Kidney (tissue), 14 donors: ENCODE data around the gene NFATC2. TPM values are rescaled to one million over a fixed set of nuclear protein-coding genes. Genes with fewer than 3 reads are reported as not detected.

Source experiments
- DNase-seq, 5 donors: peaks; one replicate each; pipeline ENCODE4 v3.0.0-alpha.2; 2013 to 2020
- FAIRE-seq: peaks from 2 replicates; lab custom pipeline; 2012; peaks lifted over from hg19 to GRCh38; lab: Jason Lieb, UNC
- H3K27ac ChIP-seq, 2 donors: one replicate each; pipeline ENCODE4 v1.7.0; 2013; ENCODE audit warnings: low read depth in 2 of 2, low read length in 2 of 2, inconsistent platforms in 1 of 2
- H3K27me3 ChIP-seq: one replicate; pipeline ENCODE4 v1.7.1; 2013; ENCODE audit warnings: low read length, inconsistent platforms; ENCODE audit not compliant: control insufficient read depth, insufficient read depth
- H3K36me3 ChIP-seq, 3 donors: one replicate each; pipeline versions ENCODE4 v1.7.0 to v1.7.1; 2013; ENCODE audit warnings: low read length in 3 of 3, control low read depth in 1 of 3, inconsistent platforms in 1 of 3; ENCODE audit not compliant: insufficient read depth in 3 of 3, control insufficient read depth in 2 of 3
- H3K4me1 ChIP-seq, 3 donors: one replicate each; pipeline versions ENCODE4 v1.7.0 to v1.7.1; 2013; ENCODE audit warnings: low read length in 3 of 3, inconsistent platforms in 1 of 3, low read depth in 1 of 3; ENCODE audit not compliant: control insufficient read depth in 2 of 3, insufficient read depth in 2 of 3
- H3K4me3 ChIP-seq, 3 donors: one replicate each; pipeline versions ENCODE4 v1.7.0 to v1.8.1; 2013; ENCODE audit warnings: low read length in 3 of 3, control low read depth in 1 of 3, inconsistent platforms in 1 of 3
- H3K9ac ChIP-seq, 3 donors: one replicate each; pipeline versions ENCODE4 v1.7.0 to v1.7.1; 2013; ENCODE audit warnings: low read length in 3 of 3, control low read depth in 1 of 3, inconsistent platforms in 1 of 3
- H3K9me3 ChIP-seq, 3 donors: one replicate each; pipeline versions ENCODE4 v1.7.0 to v1.7.1; 2013; ENCODE audit warnings: low read length in 3 of 3, control low read depth in 1 of 3, inconsistent platforms in 1 of 3; ENCODE audit not compliant: control insufficient read depth in 2 of 3, insufficient read depth in 1 of 3
- CTCF ChIP-seq: IDR thresholded peaks from 3 replicates; pipeline ENCODE4 v1.5.1; 2012; ENCODE audit warnings: mild to moderate bottlenecking, moderate library complexity, borderline replicate concordance; ENCODE audit not compliant: insufficient read depth; ENCODE audit errors: extremely low read depth
- intact Hi-C: fragments of 100-400 bp; cut with DNase I; formaldehyde crosslinking; loops from one replicate; pipeline ENCODE4 v1.11.1; 2022
- polyA plus RNA-seq: library from polyadenylated mRNA; stranded (reverse); fragments of 350-450 nt; fragmentation: Illumina TruSeq; extraction: RNeasy Lipid Tissue Mini Kit (QIAGEN cat#74804); gene quantifications from one replicate; pipeline ENCODE4 v1.2.3, GENCODE V29; 2014; ENCODE audit warnings: low read depth, low replicate concordance; ENCODE audit not compliant: insufficient read depth
- total RNA-seq: library from RNA; stranded (reverse); fragmentation: NEBNext Ultra II Directional; extraction: Animal tissue kit (Norgen Biotek cat#: 25700); gene quantifications from one replicate; pipeline ENCODE4 v1.2.1, GENCODE V29; 2021
- donor health status: control.
- donor health status: control.
- donor health status: control.
- donor health status: control.
- donor health status: control.
- donor health status: DM: yes; HTN: yes; CAD: no.
- donor health status: Normal renal cell carcinoma (clear cell type).

The NFATC2 gene
- total and polyA plus RNA-seq, 2 donors from 2014 or later, result 0.73 to 10.5 TPM

- FAIRE-seq (no peak), DNase-seq (peak in 4 of 5 donors; percentile 43 to 91 (median 67))
- Histone ChIP-seq H3K36me3 (no peaks in the 10 kb centered on the region), H3K4me3 (peak overlapping the region in 1 of 3 donors; percentile 35), H3K27me3 (no peaks in the 10 kb centered on the region), H3K4me1 (peaks cover 0 to 17% (median 6%) of the 10 kb centered on the region in 3 donors), H3K9me3 (no peaks in the 10 kb centered on the region), H3K9ac (no peak overlapping the region), H3K27ac (peak overlapping the region in 1 of 2 donors; percentile 32)
- no peak for TF ChIP-seq CTCF
- intact Hi-C loops, result no loop called here
Observed at GRCh38 chr20:51492167-51493092, 50.1 kb downstream of the NFATC2 start.

GRCh38 chr20:51491393-51491792, 51.1 kb downstream of the NFATC2 start:
- H3K27me3 ChIP-seq, result no peaks in the 10 kb centered on the region
- H3K9ac ChIP-seq, result no peak overlapping the region
- no peak overlapping the region for H3K27ac ChIP-seq
- DNase-seq (no peak), FAIRE-seq (no peak)
- no peak overlapping the region for H3K4me3 ChIP-seq
- H3K9me3 ChIP-seq, result no peaks in the 10 kb centered on the region
- peaks cover 0 to 11% (median 6%) of the 10 kb centered on the region in 3 donors for H3K4me1 ChIP-seq
- no peaks in the 10 kb centered on the region for H3K36me3 ChIP-seq
- TF ChIP-seq CTCF, result no peak
- intact Hi-C loops, result no loop called here

- Histone ChIP-seq H3K27me3 (no peaks in the 10 kb centered on the region), H3K9ac (no peak overlapping the region), H3K27ac (no peak overlapping the region), H3K9me3 (no peaks in the 10 kb centered on the region), H3K4me3 (no peak overlapping the region), H3K4me1 (peaks cover 0 to 11% (median 6%) of the 10 kb centered on the region in 3 donors), H3K36me3 (no peaks in the 10 kb centered on the region)
- no peak for DNase-seq
- intact Hi-C loops, result no loop called here
- TF ChIP-seq CTCF, result no peak
- FAIRE-seq, result no peak
Observed at GRCh38 chr20:51490635-51491034, 51.9 kb downstream of the NFATC2 start.
